Naive thymus-derived CD4-positive, alpha-beta T cell (primary cell): ENCODE measurements around the gene RHBDL1. TPM values are rescaled to one million over a fixed set of nuclear protein-coding genes. Genes with fewer than 3 reads are reported as not detected.

Source experiments
- ATAC-seq: fragments of 150-1000 bp; cut with Tn5 transposase; 2 replicates; pipeline ENCODE4 v1.10.0; 2021; ENCODE audit warnings: mild to moderate bottlenecking, moderate library complexity
- CTCF ChIA-PET: fragments of 350-600 bp; sonication (Branson Sonifier 250); formaldehyde crosslinking; loops from one replicate; lab custom pipeline; 2021; ENCODE audit warnings: antibody characterized with exemption; lab: Charles Lee
- POLR2A ChIA-PET: fragments of 350-600 bp; sonication (Branson Sonifier 250); formaldehyde crosslinking; loops from one replicate; lab custom pipeline; 2021; ENCODE audit warnings: antibody characterized with exemption, inconsistent platforms; lab: Charles Lee
- DNase-seq, 9 donors: peaks; one replicate each; pipeline versions ENCODE4 v3.0.0 to v3.0.0-alpha.2; 2020 to 2022; ENCODE audit warnings: mixed read lengths in 1 of 9
- H3K27ac ChIP-seq: one replicate; pipeline ENCODE4 v1.7.0; 2013; ENCODE audit warnings: mild to moderate bottlenecking, low read depth, low read length, moderate library complexity
- H3K27me3 ChIP-seq, 2 donors: one replicate each; pipeline ENCODE4 v1.7.0; 2013; ENCODE audit warnings: low read length in 2 of 2, mild to moderate bottlenecking in 2 of 2, moderate library complexity in 2 of 2; ENCODE audit not compliant: control insufficient read depth in 2 of 2, insufficient read depth in 2 of 2
- H3K36me3 ChIP-seq, 3 experiments: 1 replicate in 2 of 3; 2 replicates in 1 of 3; pipeline ENCODE4 v1.7.0; 2013; ENCODE audit warnings: low read length in 3 of 3, mild to moderate bottlenecking in 3 of 3, moderate library complexity in 1 of 3; ENCODE audit not compliant: insufficient read depth in 3 of 3, control insufficient read depth in 2 of 3
- H3K4me1 ChIP-seq, 2 donors: one replicate each; pipeline ENCODE4 v1.7.0; 2013; ENCODE audit warnings: low read length in 2 of 2, mild to moderate bottlenecking in 2 of 2, moderate library complexity in 1 of 2; ENCODE audit not compliant: control insufficient read depth in 2 of 2, insufficient read depth in 2 of 2
- H3K4me3 ChIP-seq: 2 replicates; pipeline ENCODE4 v1.7.0; 2013; ENCODE audit warnings: mild to moderate bottlenecking, low read length
- H3K9me3 ChIP-seq, 3 experiments: 1 replicate in 2 of 3; 2 replicates in 1 of 3; pipeline ENCODE4 v1.7.0; 2013; ENCODE audit warnings: low read length in 3 of 3; ENCODE audit not compliant: control insufficient read depth in 2 of 3
- H3K27ac Mint-ChIP-seq, 9 donors: one replicate each; pipeline ENCODE4 v1.8.0; 2020 to 2022; ENCODE audit warnings: mixed read lengths in 9 of 9, mild to moderate bottlenecking in 8 of 9, moderate library complexity in 5 of 9, inconsistent platforms in 2 of 9
- H3K27me3 Mint-ChIP-seq, 5 donors: one replicate each; pipeline ENCODE4 v1.8.0; 2021 to 2022; ENCODE audit warnings: mixed read lengths in 5 of 5, mild to moderate bottlenecking in 1 of 5
- H3K36me3 Mint-ChIP-seq, 5 donors: one replicate each; pipeline ENCODE4 v1.8.0; 2020 to 2022; ENCODE audit warnings: mixed read lengths in 5 of 5, mild to moderate bottlenecking in 3 of 5, inconsistent platforms in 1 of 5
- H3K4me1 Mint-ChIP-seq, 7 donors: one replicate each; pipeline ENCODE4 v1.8.0; 2020 to 2022; ENCODE audit warnings: mixed read lengths in 7 of 7, mild to moderate bottlenecking in 3 of 7, inconsistent platforms in 1 of 7
- H3K4me3 Mint-ChIP-seq, 10 donors: one replicate each; pipeline ENCODE4 v1.8.0; 2020 to 2022; ENCODE audit warnings: mild to moderate bottlenecking in 10 of 10, mixed read lengths in 10 of 10, moderate library complexity in 6 of 10, inconsistent platforms in 2 of 10
- H3K9me3 Mint-ChIP-seq, 11 donors: one replicate each; pipeline ENCODE4 v1.8.0; 2020 to 2022; ENCODE audit warnings: mixed read lengths in 11 of 11, mild to moderate bottlenecking in 4 of 11, inconsistent platforms in 1 of 11, moderate library complexity in 1 of 11
- intact Hi-C, 2 donors: fragments of 100-400 bp; cut with micrococcal nuclease; formaldehyde crosslinking; loops; one replicate each; pipeline ENCODE4 v1.15.1; 2023
- polyA plus RNA-seq, 2 donors: library from polyadenylated mRNA; unstranded; fragments of 300-500 nt; fragmentation: Illumina TruSeq; gene quantifications; one replicate each; pipeline ENCODE4 v1.2.3, GENCODE V29; 2021
- total RNA-seq, 6 experiments: library from RNA in 5 of 6; stranded (reverse) in 5 of 6; gene quantifications; 1 replicate in 5 of 6; 2 replicates in 1 of 6; pipeline ENCODE4 v1.2.3 and lab custom pipeline; 2021 to 2026

The RHBDL1 gene
- total and polyA plus RNA-seq, 7 experiments from 2014 or later: 0.65 to 3.1 (median 1.6) TPM; not detected in 2

- intact Hi-C loops: no loop called here
- Mint-ChIP-seq H3K4me1 (peaks cover 0 to 3% (median 0%) of the 10 kb centered on the region in 7 donors), H3K27ac (no peak overlapping the region), H3K36me3 (peaks cover 0 to 3% (median 0%) of the 10 kb centered on the region in 5 donors), H3K9me3 (no peaks in the 10 kb centered on the region), H3K27me3 (no peaks in the 10 kb centered on the region), H3K4me3 (no peak overlapping the region)
- Histone ChIP-seq H3K4me1 (no peaks in the 10 kb centered on the region), H3K27me3 (no peaks in the 10 kb centered on the region), H3K9me3 (no peaks in the 10 kb centered on the region), H3K36me3 (peaks cover 0 to 44% (median 0%) of the 10 kb centered on the region in 3 experiments), H3K27ac (no peak overlapping the region), H3K4me3 (no peak overlapping the region)
- ChIA-PET POLR2A (no interaction called here), CTCF (no interaction called here)
- ATAC-seq (no peak), DNase-seq (no peak)
Measured at GRCh38 chr16:629185-629832, 46.2 kb upstream of the RHBDL1 start.

DNA sequence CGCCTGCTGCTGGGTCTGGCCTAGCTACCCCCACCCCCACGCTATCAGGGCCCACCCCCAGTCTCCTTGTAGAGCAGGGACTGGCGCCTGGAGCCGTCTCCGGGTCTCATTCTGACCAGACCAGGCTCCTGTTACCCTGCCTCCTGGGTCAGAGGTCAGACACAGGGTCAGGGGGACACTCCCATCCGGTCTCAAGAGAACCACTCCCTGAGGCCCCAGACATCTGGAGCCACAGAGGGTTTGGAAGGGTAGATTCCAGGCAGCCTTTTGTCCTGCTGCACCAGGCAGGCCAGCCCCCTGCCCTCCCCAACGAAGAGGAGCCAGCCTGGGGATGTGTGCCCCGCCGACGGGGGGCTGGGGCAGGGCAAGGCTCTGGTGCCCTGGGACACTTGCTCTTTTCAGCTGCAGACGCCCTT, 45.6 kb upstream of the RHBDL1 start:
- H3K4me1 Mint-ChIP-seq: peaks cover 0 to 4% (median 0%) of the 10 kb centered on the region in 7 donors
- CTCF ChIA-PET: no interaction called here
- no peak for ATAC-seq
- Histone ChIP-seq H3K4me3 (no peak overlapping the region), H3K27me3 (no peaks in the 10 kb centered on the region), H3K4me1 (peaks cover 0 to under 1% of the 10 kb centered on the region in 2 donors), H3K27ac (no peak overlapping the region), H3K36me3 (peaks cover 0 to 50% (median 0%) of the 10 kb centered on the region in 3 experiments), H3K9me3 (no peaks in the 10 kb centered on the region)
- no peak overlapping the region for H3K4me3 Mint-ChIP-seq
- no peak overlapping the region for H3K27ac Mint-ChIP-seq
- no peak for DNase-seq
- peaks cover 0 to 3% (median 0%) of the 10 kb centered on the region in 5 donors for H3K36me3 Mint-ChIP-seq
- H3K9me3 Mint-ChIP-seq: no peaks in the 10 kb centered on the region
- POLR2A ChIA-PET: no interaction called here
- intact Hi-C loops: no loop called here
- H3K27me3 Mint-ChIP-seq: no peaks in the 10 kb centered on the region

- no peak for ATAC-seq
- no peaks in the 10 kb centered on the region for H3K9me3 ChIP-seq
- Mint-ChIP-seq H3K4me3 (no peak overlapping the region), H3K27me3 (no peaks in the 10 kb centered on the region), H3K9me3 (no peaks in the 10 kb centered on the region), H3K4me1 (peaks cover 0 to 5% (median 0%) of the 10 kb centered on the region in 7 donors), H3K27ac (no peak overlapping the region), H3K36me3 (peaks cover 0 to 3% (median 0%) of the 10 kb centered on the region in 5 donors)
- no peaks in the 10 kb centered on the region for H3K27me3 ChIP-seq
- ChIA-PET POLR2A (no interaction called here), CTCF (no interaction called here)
- peaks cover 0 to 50% (median 0%) of the 10 kb centered on the region in 3 experiments for H3K36me3 ChIP-seq
- DNase-seq: no peak
- intact Hi-C loops: no loop called here
- H3K4me1 ChIP-seq: peaks cover 2 to 6% of the 10 kb centered on the region in 2 donors
- H3K4me3 ChIP-seq: no peak overlapping the region
- H3K27ac ChIP-seq: no peak overlapping the region
Measured at GRCh38 chr16:630249-630814, 45.1 kb upstream of the RHBDL1 start.

DNA sequence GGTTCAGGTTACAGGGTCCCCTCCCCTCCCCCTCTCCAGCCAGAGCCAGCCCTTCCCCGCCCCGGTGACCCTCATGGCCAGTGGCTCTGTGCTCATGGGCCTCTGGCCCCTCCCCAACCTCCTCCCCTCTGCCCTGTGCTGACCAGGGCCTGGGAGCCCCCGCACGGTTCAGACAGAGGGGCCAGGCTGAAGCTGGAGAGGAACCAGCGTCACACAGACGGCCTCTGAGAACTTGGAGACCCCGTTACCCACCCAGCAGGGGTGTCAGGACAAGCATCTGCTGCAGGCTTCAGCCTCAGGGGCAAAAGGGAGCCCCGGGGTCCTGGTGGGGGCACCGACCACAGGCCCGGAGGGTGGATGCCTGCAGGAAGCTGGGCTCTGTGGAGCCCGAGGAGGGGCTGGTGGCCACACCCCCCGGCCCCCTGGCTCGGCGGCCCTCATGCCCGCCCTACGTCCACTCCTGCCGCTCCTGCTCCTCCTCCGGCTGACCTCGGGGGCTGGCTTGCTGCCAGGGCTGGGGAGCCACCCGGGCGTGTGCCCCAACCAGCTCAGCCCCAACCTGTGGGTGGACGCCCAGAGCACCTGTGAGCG, 44.6 kb upstream of the RHBDL1 start, which contains the start of gene WFIKKN1:
WFIKKN1 (plus strand) TSS at position 171 of the 591 bp plus-strand sequence; CDS start at position 440, 269 bp downstream.
- Histone ChIP-seq H3K4me3 (no peak within 1 kb of the TSS), H3K27ac (no peak within 1 kb of the TSS), H3K36me3 (peaks cover 0 to 45% (median 0%) of the 10 kb centered on the region in 3 experiments), H3K4me1 (peaks cover 5 to 8% of the 10 kb centered on the region in 2 donors), H3K9me3 (no peaks in the 10 kb centered on the region), H3K27me3 (no peaks in the 10 kb centered on the region)
- H3K27ac Mint-ChIP-seq: no peak within 1 kb of the TSS
- ATAC-seq (no peak), DNase-seq (no peak)
- no peaks in the 10 kb centered on the region for H3K27me3 Mint-ChIP-seq
- ChIA-PET POLR2A (interaction anchor here (0.8 to 1.0 kb wide), 2 partner anchors 44 to 59 kb away, joined by 3 to 4 read pairs; partner anchors contain the start of gene RHBDL1), CTCF (no interaction called here)
- H3K4me3 Mint-ChIP-seq: no peak within 1 kb of the TSS
- peaks cover 0 to 3% (median 0%) of the 10 kb centered on the region in 5 donors for H3K36me3 Mint-ChIP-seq
- H3K9me3 Mint-ChIP-seq: no peaks in the 10 kb centered on the region
- intact Hi-C loops: no loop called here
- H3K4me1 Mint-ChIP-seq: peaks cover 0 to 5% (median 0%) of the 10 kb centered on the region in 7 donors

DNA sequence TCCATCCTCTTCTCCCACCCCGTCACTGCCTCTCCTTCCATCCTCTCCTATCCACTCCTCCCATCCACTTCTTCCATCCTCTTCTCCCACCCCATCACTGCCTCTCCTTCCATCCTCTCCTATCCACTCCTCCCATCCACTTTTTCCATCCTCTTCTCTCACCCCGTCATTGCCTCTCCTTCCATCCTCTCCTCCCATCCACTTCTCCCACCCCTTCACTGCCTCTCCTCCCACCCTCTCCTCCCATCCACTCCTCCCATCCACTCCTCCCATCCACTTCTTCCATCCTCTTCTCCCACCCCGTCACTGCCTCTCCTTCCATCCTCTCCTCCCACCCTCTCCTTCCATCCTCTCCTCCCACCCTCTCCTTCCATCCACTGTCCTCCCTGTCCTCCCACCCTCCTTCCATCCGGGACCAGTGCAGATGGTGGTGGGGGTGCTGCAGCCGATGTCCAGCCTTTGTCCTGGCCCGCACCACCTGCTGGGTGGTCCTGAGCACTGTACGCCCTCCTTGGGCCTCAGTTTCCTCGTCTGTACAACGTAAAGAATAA, 43.6 kb upstream of the RHBDL1 start:
- H3K36me3 Mint-ChIP-seq: no peaks in the 10 kb centered on the region
- no peak overlapping the region for H3K27ac Mint-ChIP-seq
- CTCF ChIA-PET: no interaction called here
- peaks cover 5 to 8% of the 10 kb centered on the region in 2 donors for H3K4me1 ChIP-seq
- H3K9me3 Mint-ChIP-seq: peaks cover 0 to 7% (median 0%) of the 10 kb centered on the region in 11 donors
- peaks cover 0 to 10% (median 5%) of the 10 kb centered on the region in 7 donors for H3K4me1 Mint-ChIP-seq
- peaks cover 0 to 6% (median 0%) of the 10 kb centered on the region in 5 donors for H3K27me3 Mint-ChIP-seq
- no peaks in the 10 kb centered on the region for H3K27me3 ChIP-seq
- POLR2A ChIA-PET: interaction anchor here (1.0 kb wide), 1 partner anchor 43 kb away, joined by 3 read pairs; the partner anchor contains the start of gene RHBDL1
- H3K9me3 ChIP-seq: no peaks in the 10 kb centered on the region
- H3K4me3 Mint-ChIP-seq: no peak overlapping the region
- peaks cover 0 to 41% (median 0%) of the 10 kb centered on the region in 3 experiments for H3K36me3 ChIP-seq
- H3K27ac ChIP-seq: no peak overlapping the region
- DNase-seq (no peak), ATAC-seq (no peak)
- H3K4me3 ChIP-seq: no peak overlapping the region
- intact Hi-C loops: no loop called here

GRCh38 chr16:632486-633335, 42.8 kb upstream of the RHBDL1 start:
- Histone ChIP-seq H3K36me3 (peaks cover 0 to 33% (median 0%) of the 10 kb centered on the region in 3 experiments), H3K4me1 (peaks cover 5 to 13% of the 10 kb centered on the region in 2 donors), H3K27ac (no peak overlapping the region), H3K4me3 (no peak overlapping the region), H3K9me3 (no peaks in the 10 kb centered on the region), H3K27me3 (no peaks in the 10 kb centered on the region)
- peaks cover 0 to 10% (median 5%) of the 10 kb centered on the region in 7 donors for H3K4me1 Mint-ChIP-seq
- ChIA-PET CTCF (no interaction called here), POLR2A (no interaction called here)
- H3K4me3 Mint-ChIP-seq: no peak overlapping the region
- H3K9me3 Mint-ChIP-seq: peaks cover 0 to 7% (median 0%) of the 10 kb centered on the region in 11 donors
- H3K27ac Mint-ChIP-seq: no peak overlapping the region
- ATAC-seq (no peak), DNase-seq (no peak)
- intact Hi-C loops: no loop called here
- H3K36me3 Mint-ChIP-seq: no peaks in the 10 kb centered on the region
- peaks cover 0 to 6% (median 0%) of the 10 kb centered on the region in 5 donors for H3K27me3 Mint-ChIP-seq
